ENCODE results near the gene PTP4A2. TPM values are rescaled to one million over a fixed set of nuclear protein-coding genes. Genes with fewer than 3 reads are reported as not detected.
"Not testable (repeated sequence)": the region's sequence is repeated elsewhere in the genome, so short reads cannot be mapped to it uniquely, and the experiment has no call there.

The PTP4A2 gene
- total RNA-seq, 1 donor from 2014 or later, result 271 TPM

GRCh38 chr1:31897526-31898100 is 40.6 kb downstream of the PTP4A2 start:
- no peaks in the 10 kb centered on the region for H3K36me3 ChIP-seq (ENCODE audit: insufficient read depth, low read length)
- no peaks in the 10 kb centered on the region for H3K27me3 Mint-ChIP-seq (ENCODE audit: low read depth, unreplicated experiment)
- no peak overlapping the region for H2AFZ ChIP-seq (ENCODE audit: low read depth, low read length)
- H3K4me2 ChIP-seq (ENCODE audit: low read length), result no peak overlapping the region
- no peak overlapping the region for H3K4me3 Mint-ChIP-seq (ENCODE audit: unreplicated experiment)
- no peak for TF ChIP-seq CTCF (IDR thresholded peaks at IDR 0.05; ENCODE audit: insufficient read depth, low read depth, low read length)
- TF ChIP-seq EZH2 (IDR thresholded peaks at IDR 0.05; ENCODE audit: insufficient read depth, low read length), result no peak
- peaks cover 5% of the 10 kb centered on the region for H3K9me3 Mint-ChIP-seq (ENCODE audit: unreplicated experiment)
- no peaks in the 10 kb centered on the region for H3K27me3 ChIP-seq (ENCODE audit: insufficient read depth, low read length)
- H3K79me2 ChIP-seq (ENCODE audit: insufficient read depth, low read length), result no peaks in the 10 kb centered on the region
- H3K36me3 Mint-ChIP-seq (ENCODE audit: low read depth, unreplicated experiment), result peaks cover 8% of the 10 kb centered on the region
- H3K27ac Mint-ChIP-seq (ENCODE audit: unreplicated experiment), result no peak overlapping the region
- no peaks in the 10 kb centered on the region for H4K20me1 ChIP-seq (ENCODE audit: insufficient read depth, low read length)
- H3K4me1 ChIP-seq (ENCODE audit: insufficient read depth, low read length), result no peaks in the 10 kb centered on the region
- no peaks in the 10 kb centered on the region for H3K4me1 Mint-ChIP-seq (ENCODE audit: low read depth, unreplicated experiment)
- H3K9me3 ChIP-seq (ENCODE audit: insufficient read depth, low read depth, low read length), result no peaks in the 10 kb centered on the region
- no peak overlapping the region for H3K9ac ChIP-seq (ENCODE audit: low read length)
- FAIRE-seq, result no peak
- H3K4me3 ChIP-seq (ENCODE audit: insufficient read depth, low read depth, low read length), result no peak overlapping the region
- H3K27ac ChIP-seq (ENCODE audit: low read depth, low read length), result no peak overlapping the region
- no peak for DNase-seq (ENCODE audit: low read depth)

GRCh38 chr1:31895474-31896198 is 42.5 kb downstream of the PTP4A2 start:
- H3K27me3 Mint-ChIP-seq (ENCODE audit: low read depth, unreplicated experiment); H3K4me2 ChIP-seq (ENCODE audit: low read length); H3K4me3 ChIP-seq (ENCODE audit: insufficient read depth, low read depth, low read length); FAIRE-seq; H3K27me3 ChIP-seq (ENCODE audit: insufficient read depth, low read length); H3K27ac Mint-ChIP-seq (ENCODE audit: unreplicated experiment); H3K9ac ChIP-seq (ENCODE audit: low read length); H3K36me3 ChIP-seq (ENCODE audit: insufficient read depth, low read length); H2AFZ ChIP-seq (ENCODE audit: low read depth, low read length); H3K79me2 ChIP-seq (ENCODE audit: insufficient read depth, low read length); H3K27ac ChIP-seq (ENCODE audit: low read depth, low read length); H3K4me3 Mint-ChIP-seq (ENCODE audit: unreplicated experiment); H3K36me3 Mint-ChIP-seq (ENCODE audit: low read depth, unreplicated experiment); H4K20me1 ChIP-seq (ENCODE audit: insufficient read depth, low read length); H3K9me3 Mint-ChIP-seq (ENCODE audit: unreplicated experiment); H3K9me3 ChIP-seq (ENCODE audit: insufficient read depth, low read depth, low read length); H3K4me1 Mint-ChIP-seq (ENCODE audit: low read depth, unreplicated experiment); DNase-seq (ENCODE audit: low read depth); H3K4me1 ChIP-seq (ENCODE audit: insufficient read depth, low read length): not testable (repeated sequence)

- no peak for TF ChIP-seq CTCF (IDR thresholded peaks at IDR 0.05; ENCODE audit: insufficient read depth, low read depth, low read length)
- no peak for TF ChIP-seq EZH2 (IDR thresholded peaks at IDR 0.05; ENCODE audit: insufficient read depth, low read length)
- no peak for DNase-seq (ENCODE audit: low read depth)
- H3K79me2 ChIP-seq (ENCODE audit: insufficient read depth, low read length), result no peaks in the 10 kb centered on the region
- no peak overlapping the region for H3K27ac ChIP-seq (ENCODE audit: low read depth, low read length)
- peaks cover 3% of the 10 kb centered on the region for H3K36me3 Mint-ChIP-seq (ENCODE audit: low read depth, unreplicated experiment)
- H3K9me3 ChIP-seq (ENCODE audit: insufficient read depth, low read depth, low read length), result no peaks in the 10 kb centered on the region
- H3K4me3 Mint-ChIP-seq (ENCODE audit: unreplicated experiment), result no peak overlapping the region
- no peak overlapping the region for H3K27ac Mint-ChIP-seq (ENCODE audit: unreplicated experiment)
- H3K4me1 Mint-ChIP-seq (ENCODE audit: low read depth, unreplicated experiment), result peaks cover 4% of the 10 kb centered on the region
- H3K4me1 ChIP-seq (ENCODE audit: insufficient read depth, low read length), result no peaks in the 10 kb centered on the region
- H3K4me3 ChIP-seq (ENCODE audit: insufficient read depth, low read depth, low read length), result no peak overlapping the region
- H3K4me2 ChIP-seq (ENCODE audit: low read length), result no peak overlapping the region
- no peaks in the 10 kb centered on the region for H3K27me3 Mint-ChIP-seq (ENCODE audit: low read depth, unreplicated experiment)
- peaks cover 2% of the 10 kb centered on the region for H3K9me3 Mint-ChIP-seq (ENCODE audit: unreplicated experiment)
- FAIRE-seq, result no peak
- H2AFZ ChIP-seq (ENCODE audit: low read depth, low read length), result no peak overlapping the region
- H3K9ac ChIP-seq (ENCODE audit: low read length), result no peak overlapping the region
- no peaks in the 10 kb centered on the region for H4K20me1 ChIP-seq (ENCODE audit: insufficient read depth, low read length)
- no peaks in the 10 kb centered on the region for H3K36me3 ChIP-seq (ENCODE audit: insufficient read depth, low read length)
- no peaks in the 10 kb centered on the region for H3K27me3 ChIP-seq (ENCODE audit: insufficient read depth, low read length)
Measured at GRCh38 chr1:31891280-31891679, 46.9 kb downstream of the PTP4A2 start.
